ENCODE data around the gene PDK1.

DNA sequence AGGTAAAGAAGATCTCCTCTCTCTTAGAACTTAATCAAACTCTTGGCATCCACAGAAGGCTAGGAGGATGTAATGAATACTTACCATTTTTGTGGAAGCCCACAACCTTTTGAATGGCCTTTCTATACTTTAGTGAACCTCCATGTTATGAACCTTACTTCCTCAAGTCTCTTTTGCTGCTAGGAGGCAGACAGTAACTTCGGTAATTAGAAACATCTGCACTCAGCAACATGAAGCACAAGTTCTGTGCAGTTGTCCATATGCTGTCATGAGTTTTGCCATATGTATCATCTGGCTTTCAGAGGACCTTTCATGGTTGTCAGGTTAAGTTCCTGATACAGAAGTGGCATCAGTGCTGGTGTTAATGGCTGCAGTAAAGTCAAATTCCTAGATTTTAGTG lies 50.4 kb downstream of the PDK1 start:
- TF ChIP-seq, protein P1, sequence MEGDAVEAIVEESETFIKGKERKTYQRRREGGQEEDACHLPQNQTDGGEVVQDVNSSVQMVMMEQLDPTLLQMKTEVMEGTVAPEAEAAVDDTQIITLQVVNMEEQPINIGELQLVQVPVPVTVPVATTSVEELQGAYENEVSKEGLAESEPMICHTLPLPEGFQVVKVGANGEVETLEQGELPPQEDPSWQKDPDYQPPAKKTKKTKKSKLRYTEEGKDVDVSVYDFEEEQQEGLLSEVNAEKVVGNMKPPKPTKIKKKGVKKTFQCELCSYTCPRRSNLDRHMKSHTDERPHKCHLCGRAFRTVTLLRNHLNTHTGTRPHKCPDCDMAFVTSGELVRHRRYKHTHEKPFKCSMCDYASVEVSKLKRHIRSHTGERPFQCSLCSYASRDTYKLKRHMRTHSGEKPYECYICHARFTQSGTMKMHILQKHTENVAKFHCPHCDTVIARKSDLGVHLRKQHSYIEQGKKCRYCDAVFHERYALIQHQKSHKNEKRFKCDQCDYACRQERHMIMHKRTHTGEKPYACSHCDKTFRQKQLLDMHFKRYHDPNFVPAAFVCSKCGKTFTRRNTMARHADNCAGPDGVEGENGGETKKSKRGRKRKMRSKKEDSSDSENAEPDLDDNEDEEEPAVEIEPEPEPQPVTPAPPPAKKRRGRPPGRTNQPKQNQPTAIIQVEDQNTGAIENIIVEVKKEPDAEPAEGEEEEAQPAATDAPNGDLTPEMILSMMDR (IDR thresholded peaks at IDR 0.05), result no peak
- no peak for TF ChIP-seq POLR2A (IDR thresholded peaks at IDR 0.05)
